H1 (cell line): Measurements from ENCODE around the gene ANKFN1. TPM values are rescaled to one million over a fixed set of nuclear protein-coding genes. Genes with fewer than 3 reads are reported as not detected.

ENCODE experiments used
- CTCF ChIA-PET: fragments of 300-600 bp; sonication (Branson Sonifier 250); formaldehyde crosslinking; loops from one replicate; lab custom pipeline; 2021; ENCODE audit not compliant: partially characterized antibody; lab: Charles Lee
- POLR2A ChIA-PET: fragments of 300-600 bp; sonication (Branson Sonifier 250); formaldehyde crosslinking; loops from one replicate; lab custom pipeline; 2021; ENCODE audit warnings: inconsistent platforms; ENCODE audit not compliant: partially characterized antibody; lab: Charles Lee
- DNase-seq, 2 experiments: peaks; one replicate each; pipeline versions ENCODE4 v3.0.0 to v3.0.0-alpha.2; 2010 to 2022; ENCODE audit warnings: low spot score in 2 of 2, low read depth in 1 of 2, mixed read lengths in 1 of 2
- FAIRE-seq: peaks from 2 replicates; lab custom pipeline; 2011; peaks lifted over from hg19 to GRCh38; lab: Jason Lieb, UNC
- H2AFZ ChIP-seq: 2 replicates; pipeline ENCODE4 v1.8.1; 2012; ENCODE audit warnings: low read length, inconsistent platforms
- H2AK5ac ChIP-seq: 2 replicates; pipeline ENCODE4 v1.6.1; 2013; ENCODE audit warnings: low read depth, low read length
- H2BK120ac ChIP-seq: replicated peaks from 2 replicates; pipeline ENCODE3; 2013; ENCODE audit warnings: low read depth, low read length, inconsistent platforms
- H2BK12ac ChIP-seq: 2 replicates; pipeline ENCODE4 v1.6.1; 2013; ENCODE audit warnings: low read depth, low read length
- H2BK15ac ChIP-seq: 2 replicates; pipeline ENCODE4 v1.6.1; 2013; ENCODE audit warnings: low read length
- H2BK20ac ChIP-seq: 2 replicates; pipeline ENCODE4 v1.6.1; 2013; ENCODE audit warnings: low read length
- H2BK5ac ChIP-seq: 2 replicates; pipeline ENCODE4 v1.6.1; 2013; ENCODE audit warnings: low read depth, low read length
- H3K14ac ChIP-seq: 2 replicates; pipeline ENCODE4 v1.6.1; 2013; ENCODE audit warnings: inconsistent platforms; ENCODE audit not compliant: insufficient read length
- H3K18ac ChIP-seq: 2 replicates; pipeline ENCODE4 v1.6.1; 2013; ENCODE audit warnings: low read length; ENCODE audit errors: extremely low read depth
- H3K23ac ChIP-seq: 2 replicates; pipeline ENCODE4 v1.6.1; 2013; ENCODE audit warnings: inconsistent platforms; ENCODE audit not compliant: insufficient read length
- H3K23me2 ChIP-seq: 2 replicates; pipeline ENCODE4 v1.6.1; 2013; ENCODE audit warnings: low read depth, low read length
- H3K27ac ChIP-seq: 2 replicates; pipeline ENCODE4 v1.6.1; 2011; ENCODE audit warnings: low read depth, low read length, inconsistent platforms
- H3K27me3 ChIP-seq, 4 experiments: replicated peaks in 1 of 4; 1 replicate in 1 of 4; 2 replicates in 3 of 4; pipeline versions ENCODE4 v1.6.1 to v1.8.1; 2011 to 2013; ENCODE audit warnings: low read length in 3 of 4, mild to moderate bottlenecking in 3 of 4, inconsistent platforms in 2 of 4, mixed read lengths in 2 of 4, moderate library complexity in 1 of 4; ENCODE audit not compliant: control insufficient read depth in 3 of 4, insufficient read depth in 3 of 4; ENCODE audit errors: extremely low read depth in 1 of 4
- H3K36me3 ChIP-seq, 4 experiments: 2 replicates each; pipeline versions ENCODE4 v1.6.1 to v1.8.1; 2011 to 2013; ENCODE audit warnings: mild to moderate bottlenecking in 4 of 4, low read length in 3 of 4, moderate library complexity in 2 of 4, control low read depth in 1 of 4, inconsistent platforms in 1 of 4; ENCODE audit not compliant: insufficient read depth in 4 of 4, control insufficient read depth in 2 of 4
- H3K4ac ChIP-seq: replicated peaks from 2 replicates; pipeline ENCODE3; 2013; ENCODE audit warnings: low read length, low read depth, mixed read lengths, inconsistent platforms; ENCODE audit not compliant: insufficient read length
- H3K4me1 ChIP-seq, 4 experiments: replicated peaks in 1 of 4; 1 replicate in 1 of 4; 2 replicates in 3 of 4; pipeline versions ENCODE4 v1.6.1 to v1.8.1; 2011 to 2013; ENCODE audit warnings: low read length in 3 of 4, inconsistent platforms in 2 of 4, mixed read lengths in 1 of 4; ENCODE audit not compliant: insufficient read depth in 4 of 4, control insufficient read depth in 3 of 4
- H3K4me2 ChIP-seq, 2 experiments: 2 replicates each; pipeline versions ENCODE4 v1.6.1 to v1.8.1; 2011 to 2013; ENCODE audit warnings: low read depth in 2 of 2, low read length in 2 of 2, control low read depth in 1 of 2, inconsistent platforms in 1 of 2, mild to moderate bottlenecking in 1 of 2; ENCODE audit not compliant: insufficient read depth in 1 of 2
- H3K4me3 ChIP-seq, 4 experiments: fragments of 200-600, 300-600 bp in 1 of 4; sonication (generic), shearing (Covaris generic), sonication (Bioruptor Twin) in 1 of 4; 2 replicates each; pipeline versions ENCODE4 v1.5.1 to v1.8.1; 2011 to 2016; ENCODE audit warnings: low read length in 4 of 4, low read depth in 3 of 4, control low read depth in 2 of 4, inconsistent platforms in 2 of 4, mild to moderate bottlenecking in 2 of 4, mixed read lengths in 1 of 4, moderate library complexity in 1 of 4; ENCODE audit not compliant: insufficient read depth in 2 of 4; ENCODE audit errors: extremely low read depth in 1 of 4
- H3K56ac ChIP-seq: replicated peaks from 2 replicates; pipeline ENCODE3; 2013; ENCODE audit warnings: low read depth, mild to moderate bottlenecking, mixed read lengths, low read length, inconsistent platforms; ENCODE audit not compliant: insufficient read length
- H3K79me1 ChIP-seq: 2 replicates; pipeline ENCODE4 v1.6.1; 2013; ENCODE audit warnings: low read depth, low read length, control low read depth
- H3K79me2 ChIP-seq, 2 experiments: 2 replicates each; pipeline versions ENCODE4 v1.6.1 to v1.8.1; 2012 to 2013; ENCODE audit warnings: low read length in 2 of 2, mild to moderate bottlenecking in 2 of 2, inconsistent platforms in 1 of 2; ENCODE audit not compliant: insufficient read depth in 2 of 2, control insufficient read depth in 1 of 2
- H3K9ac ChIP-seq, 4 experiments: replicated peaks in 1 of 4; 1 replicate in 1 of 4; 2 replicates in 3 of 4; pipeline versions ENCODE4 v1.6.1 to v1.8.1; 2011 to 2013; ENCODE audit warnings: low read depth in 3 of 4, low read length in 3 of 4, control low read depth in 2 of 4, mild to moderate bottlenecking in 2 of 4, moderate library complexity in 2 of 4, inconsistent platforms in 1 of 4; ENCODE audit errors: extremely low read depth in 1 of 4
- H3K9me3 ChIP-seq, 2 experiments: 2 replicates each; pipeline versions ENCODE4 v1.6.1 to v1.8.1; 2012 to 2013; ENCODE audit warnings: mild to moderate bottlenecking in 2 of 2, moderate library complexity in 2 of 2, control low read depth in 1 of 2, inconsistent platforms in 1 of 2, low read depth in 1 of 2, low read length in 1 of 2, mixed read lengths in 1 of 2; ENCODE audit not compliant: insufficient read depth in 2 of 2
- H4K20me1 ChIP-seq, 2 experiments: replicated peaks in 1 of 2; 2 replicates each; pipeline versions ENCODE3 to v1.8.1; 2011 to 2013; ENCODE audit warnings: inconsistent platforms in 2 of 2, low read length in 2 of 2, mild to moderate bottlenecking in 1 of 2; ENCODE audit not compliant: insufficient read depth in 2 of 2, control insufficient read depth in 1 of 2
- H4K5ac ChIP-seq: 2 replicates; pipeline ENCODE4 v1.6.1; 2013; ENCODE audit warnings: low read length, low read depth, mixed read lengths, inconsistent platforms; ENCODE audit not compliant: insufficient read length
- H4K8ac ChIP-seq: 2 replicates; pipeline ENCODE4 v1.8.0; 2013; ENCODE audit warnings: mild to moderate bottlenecking, moderate library complexity, low read length, inconsistent platforms; ENCODE audit not compliant: insufficient read depth; ENCODE audit errors: extremely low read depth
- H4K91ac ChIP-seq: replicated peaks from 2 replicates; pipeline ENCODE3; 2013; ENCODE audit warnings: low read length, mixed read lengths, inconsistent platforms; ENCODE audit not compliant: insufficient read length
- EGR1 ChIP-seq: IDR thresholded peaks from 2 replicates; pipeline ENCODE4 v1.6.1; 2011; ENCODE audit warnings: low read depth, low read length, borderline replicate concordance
- FOSL1 ChIP-seq: IDR thresholded peaks from 2 replicates; pipeline ENCODE4 v1.6.1; 2011; ENCODE audit warnings: mild to moderate bottlenecking, low read depth, low read length, moderate library complexity; ENCODE audit not compliant: insufficient read depth
- KDM5A ChIP-seq: fragments of 200-600 bp; IDR thresholded peaks from 2 replicates; pipeline ENCODE4 v1.7.1; 2012; ENCODE audit warnings: mild to moderate bottlenecking, low read length, inconsistent platforms, mixed read lengths
- SP1 ChIP-seq: IDR thresholded peaks from 2 replicates; pipeline ENCODE4 v1.6.1; 2011; ENCODE audit warnings: low read depth, low read length
- TBP ChIP-seq: IDR thresholded peaks from 2 replicates; pipeline ENCODE4 v1.6.1; 2011; ENCODE audit warnings: low read depth, low read length, improper control_type of control experiment
- WGBS, 2 experiments: shearing (Covaris generic) in 1 of 2; methylation state at CpG; one replicate each; pipeline versions ENCODE4 v1.1.6 to v1.1.7; 2013 to 2015; ENCODE audit warnings: low lambda C conversion rate in 2 of 2, mixed read lengths in 2 of 2, inconsistent platforms in 1 of 2, low coverage in 1 of 2, missing lambda C conversion rate in 1 of 2; ENCODE audit not compliant: insufficient replicate concordance in 2 of 2, insufficient coverage in 1 of 2, insufficient read length in 1 of 2; ENCODE audit errors: extremely low coverage in 1 of 2, missing lambda C conversion rate in 1 of 2; 5-methylcytosine and 5-hydroxymethylcytosine counted together
- polyA plus RNA-seq, 7 experiments: library from polyadenylated mRNA; depleted of rRNA in 3 of 7; stranded (reverse) in 5 of 7; unstranded in 2 of 7; fragments of >200 nt in 5 of 7; fragments of 200-250 nt in 2 of 7; gene quantifications; 1 replicate in 5 of 7; 2 replicates in 1 of 7; 4 replicates in 1 of 7; pipeline versions ENCODE4 v1.2.1 to v1.2.3, GENCODE V29; 2011 to 2013; ENCODE audit warnings: missing spikeins in 2 of 7, mixed read lengths in 2 of 7
- total RNA-seq: library from RNA; stranded (reverse); fragmentation: NEBNext Ultra II Directional; extraction: Animal tissue kit (Norgen Biotek cat#: 25700); gene quantifications from 2 replicates; pipeline ENCODE4 v1.2.1, GENCODE V29; 2021

The ANKFN1 gene
- total and polyA plus RNA-seq, 2 of the 8 experiments (the other 6 are each of a cell fraction or from before 2014, with no cell fraction given), result not detected

GRCh38 chr17:56131431-56131830 is 21.8 kb upstream of the ANKFN1 start:
- Histone ChIP-seq H3K9me3 (no peaks in the 10 kb centered on the region), H2BK12ac (no peak overlapping the region), H3K4me1 (peaks cover 0 to 3% (median under 1%) of the 10 kb centered on the region in 4 experiments; a peak in 1 of 7 replicates), H2BK20ac (no peak overlapping the region), H3K27me3 (no peaks in the 10 kb centered on the region), H3K4ac (no peak overlapping the region), H4K5ac (no peak overlapping the region), H4K8ac (no peak overlapping the region), H2BK5ac (no peak overlapping the region), H3K4me2 (no peak overlapping the region), H4K91ac (no peak overlapping the region), H3K56ac (no peak overlapping the region), H3K14ac (no peak overlapping the region), H2AFZ (no peak overlapping the region), H3K79me2 (no peaks in the 10 kb centered on the region), H3K23me2 (no peaks in the 10 kb centered on the region), H3K9ac (no peak overlapping the region), H3K79me1 (no peaks in the 10 kb centered on the region), H2BK120ac (no peak overlapping the region), H3K4me3 (no peak overlapping the region), H4K20me1 (no peaks in the 10 kb centered on the region), H2BK15ac (no peak overlapping the region), H3K27ac (no peak overlapping the region), H3K18ac (no peak overlapping the region), H2AK5ac (no peak overlapping the region), H3K36me3 (no peaks in the 10 kb centered on the region), H3K23ac (no peak overlapping the region)
- DNase-seq, result no peak
- ChIA-PET CTCF (interaction anchor here (0.9 to 2.7 kb wide), 3 partner anchors 9 to 189 kb away, joined by 3 to 10 read pairs (median 4); no protein-coding TSS in a partner anchor), POLR2A (no interaction called here)
- WGBS, 2 experiments, result 89% methylated on average over 3 of the region's 3 CpGs; no CpG with 5 or more reads in 1 of the 2 experiments
- no peak for FAIRE-seq
- TF ChIP-seq KDM5A (no peak), TBP (no peak), EGR1 (no peak), FOSL1 (no peak), SP1 (no peak)
